ENCODE measurements around the gene TOGARAM2.

The TOGARAM2 gene

GRCh38 chr2:29073933-29074332 lies 92.8 kb downstream of the TOGARAM2 start:
- Histone ChIP-seq H2AFZ (no peak overlapping the region), H3K4me1 (no peaks in the 10 kb centered on the region), H3K27me3 (ENCODE audit: control insufficient read depth, insufficient read depth, low read length) (no peaks in the 10 kb centered on the region), H3K9me3 (ENCODE audit: control insufficient read depth, low read length) (no peaks in the 10 kb centered on the region), H3K4me3 (ENCODE audit: low read depth, low read length) (no peak overlapping the region), H3K9ac (no peak overlapping the region), H3K4me2 (ENCODE audit: low read length) (no peak overlapping the region), H3K36me3 (ENCODE audit: control insufficient read depth, insufficient read depth, low read length) (no peaks in the 10 kb centered on the region), H3K27ac (no peak overlapping the region), H3K79me2 (no peaks in the 10 kb centered on the region)
- TF ChIP-seq CTCF (IDR thresholded peaks at IDR 0.05) = no peak

DNA sequence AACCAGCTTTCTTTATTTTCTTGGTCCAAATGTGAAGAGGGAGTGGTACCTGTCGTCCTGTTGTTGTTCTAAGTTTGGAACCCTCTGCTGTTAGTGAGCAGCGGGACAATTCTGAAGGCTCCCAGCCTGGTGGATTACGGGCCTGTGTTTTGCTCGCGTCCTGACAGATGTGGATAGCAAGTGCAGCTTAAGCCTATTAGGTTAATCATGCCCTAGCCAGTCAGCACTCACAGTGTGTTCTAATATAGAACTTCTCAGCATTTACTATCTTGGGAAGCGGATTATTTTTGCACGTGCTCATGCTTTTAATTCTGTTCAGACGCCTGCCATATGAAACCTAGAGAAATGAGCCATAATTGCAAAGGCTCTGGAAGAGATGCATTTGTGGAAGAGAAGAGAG lies 93.3 kb downstream of the TOGARAM2 start, which contains the start of gene PCARE:
Gene PCARE (minus strand): TSS at position 113 of the 400 bp plus-strand sequence. CDS start 262 bp downstream, outside the sequence.
- H3K27ac ChIP-seq = no peak within 1 kb of the TSS
- no peak for TF ChIP-seq CTCF (IDR thresholded peaks at IDR 0.05)
- H3K9ac ChIP-seq = no peak within 1 kb of the TSS

GRCh38 chr2:29075894-29076705 lies 95.0 kb downstream of the TOGARAM2 start:
- Histone ChIP-seq H3K9ac (no peak overlapping the region), H3K27me3 (ENCODE audit: control insufficient read depth, insufficient read depth, low read length) (no peaks in the 10 kb centered on the region), H2AFZ (no peak overlapping the region), H3K9me3 (ENCODE audit: control insufficient read depth, low read length) (no peaks in the 10 kb centered on the region), H3K27ac (no peak overlapping the region), H3K4me3 (ENCODE audit: low read depth, low read length) (no peak overlapping the region), H3K4me2 (ENCODE audit: low read length) (no peak overlapping the region), H3K79me2 (no peaks in the 10 kb centered on the region), H3K36me3 (ENCODE audit: control insufficient read depth, insufficient read depth, low read length) (no peaks in the 10 kb centered on the region), H3K4me1 (no peaks in the 10 kb centered on the region)
- TF ChIP-seq CTCF (IDR thresholded peaks at IDR 0.05) = no peak

More for the DNA sequence above, 93.3 kb downstream of the TOGARAM2 start, which contains the start of gene PCARE:
- no peaks in the 10 kb centered on the region for H3K79me2 ChIP-seq
- no peak within 1 kb of the TSS for H2AFZ ChIP-seq
- H3K36me3 ChIP-seq (ENCODE audit: control insufficient read depth, insufficient read depth, low read length) = no peaks in the 10 kb centered on the region
- no peaks in the 10 kb centered on the region for H3K4me1 ChIP-seq
- no peaks in the 10 kb centered on the region for H3K27me3 ChIP-seq (ENCODE audit: control insufficient read depth, insufficient read depth, low read length)
- H3K9me3 ChIP-seq (ENCODE audit: control insufficient read depth, low read length) = no peaks in the 10 kb centered on the region
- H3K4me3 ChIP-seq (ENCODE audit: low read depth, low read length) = no peak within 1 kb of the TSS
- H3K4me2 ChIP-seq (ENCODE audit: low read length) = no peak within 1 kb of the TSS

- H3K79me2 ChIP-seq = no peaks in the 10 kb centered on the region
- no peak for TF ChIP-seq CTCF (IDR thresholded peaks at IDR 0.05)
- no peaks in the 10 kb centered on the region for H3K9me3 ChIP-seq (ENCODE audit: control insufficient read depth, low read length)
- H3K9ac ChIP-seq = no peak overlapping the region
- H3K4me3 ChIP-seq (ENCODE audit: low read depth, low read length) = no peak overlapping the region
- no peak overlapping the region for H2AFZ ChIP-seq
- no peaks in the 10 kb centered on the region for H3K27me3 ChIP-seq (ENCODE audit: control insufficient read depth, insufficient read depth, low read length)
- no peaks in the 10 kb centered on the region for H3K36me3 ChIP-seq (ENCODE audit: control insufficient read depth, insufficient read depth, low read length)
- no peaks in the 10 kb centered on the region for H3K4me1 ChIP-seq
- H3K4me2 ChIP-seq (ENCODE audit: low read length) = no peak overlapping the region
- no peak overlapping the region for H3K27ac ChIP-seq
Measured at GRCh38 chr2:29079887-29080286, 98.8 kb downstream of the TOGARAM2 start.
